MCF 10A (cell line): ENCODE results near the gene TMEM87B. TPM values are rescaled to one million over a fixed set of nuclear protein-coding genes. Genes with fewer than 3 reads are reported as not detected.

Experiments used
- BruUV-seq: library from RNA; stranded (reverse); fragments of 400-500 nt; replicated peaks from 2 replicates; lab custom pipeline; 2021; lab: Mats Ljungman, UMichigan
- CTCF ChIA-PET: fragments of 300-600 bp; sonication (Branson Sonifier 250); formaldehyde crosslinking; extraction: SDS; loops from one replicate; lab custom pipeline; 2021; ENCODE audit warnings: antibody characterized with exemption, inconsistent platforms; lab: Yijun Ruan, JAX
- POLR2A ChIA-PET: fragments of 300-600, 350-650 bp; sonication (Branson Sonifier 250); formaldehyde crosslinking; extraction: SDS; loops from one replicate; lab custom pipeline; 2020; ENCODE audit warnings: antibody characterized with exemption, inconsistent platforms; lab: Yijun Ruan, JAX
- DNase-seq: peaks from one replicate; pipeline ENCODE4 v3.0.0-alpha.2; 2018; ENCODE audit not compliant: unreplicated experiment
- H3K27ac Mint-ChIP-seq: one replicate; pipeline ENCODE4 v1.8.0; 2022; ENCODE audit warnings: mild to moderate bottlenecking, low read depth, mixed read lengths; ENCODE audit not compliant: unreplicated experiment
- H3K27me3 Mint-ChIP-seq: one replicate; pipeline ENCODE4 v1.8.0; 2022; ENCODE audit warnings: mixed read lengths; ENCODE audit not compliant: insufficient read depth, unreplicated experiment
- H3K36me3 Mint-ChIP-seq: one replicate; pipeline ENCODE4 v1.8.0; 2022; ENCODE audit warnings: mild to moderate bottlenecking, moderate library complexity, mixed read lengths; ENCODE audit not compliant: insufficient read depth, unreplicated experiment
- H3K4me1 Mint-ChIP-seq: one replicate; pipeline ENCODE4 v1.8.0; 2022; ENCODE audit warnings: mixed read lengths; ENCODE audit not compliant: insufficient read depth, unreplicated experiment
- H3K4me3 Mint-ChIP-seq: one replicate; pipeline ENCODE4 v1.8.0; 2022; ENCODE audit warnings: mild to moderate bottlenecking, moderate library complexity, mixed read lengths; ENCODE audit not compliant: unreplicated experiment
- H3K9me3 Mint-ChIP-seq: one replicate; pipeline ENCODE4 v1.8.0; 2022; ENCODE audit warnings: mixed read lengths; ENCODE audit not compliant: unreplicated experiment
- CTCF ChIP-seq: fragments of 200-600 bp; IDR thresholded peaks from one replicate; pipeline ENCODE4 v1.8.0; 2022; ENCODE audit warnings: antibody characterized with exemption, mild to moderate bottlenecking; ENCODE audit not compliant: unreplicated experiment
- intact Hi-C: fragments of 100-400 bp; cut with micrococcal nuclease; formaldehyde crosslinking; loops from 2 replicates; pipeline ENCODE4 v1.14.1; 2022
- total RNA-seq: library from RNA; stranded (reverse); gene quantifications from 2 replicates; pipeline ENCODE4 v1.2.3, GENCODE V29; 2022

TMEM87B gene
- total RNA-seq, 1 experiment from 2014 or later: 29.1 TPM

- Mint-ChIP-seq H3K27me3 (no peaks in the 10 kb centered on the region), H3K9me3 (no peaks in the 10 kb centered on the region), H3K4me1 (no peaks in the 10 kb centered on the region), H3K27ac (no peak overlapping the region), H3K4me3 (no peak overlapping the region), H3K36me3 (peaks cover 6% of the 10 kb centered on the region)
- no peak for DNase-seq
- intact Hi-C loops: no loop called here
- ChIA-PET POLR2A (no interaction called here), CTCF (interaction anchor here (0.6 kb wide), 1 partner anchor 70 kb away, joined by 3 read pairs; no protein-coding TSS in a partner anchor)
- no TSS peak for BruUV-seq
- no peak for TF ChIP-seq CTCF
These were observed 102.4 kb downstream of the TMEM87B start for GRCh38 chr2:112157472-112157871.

DNA sequence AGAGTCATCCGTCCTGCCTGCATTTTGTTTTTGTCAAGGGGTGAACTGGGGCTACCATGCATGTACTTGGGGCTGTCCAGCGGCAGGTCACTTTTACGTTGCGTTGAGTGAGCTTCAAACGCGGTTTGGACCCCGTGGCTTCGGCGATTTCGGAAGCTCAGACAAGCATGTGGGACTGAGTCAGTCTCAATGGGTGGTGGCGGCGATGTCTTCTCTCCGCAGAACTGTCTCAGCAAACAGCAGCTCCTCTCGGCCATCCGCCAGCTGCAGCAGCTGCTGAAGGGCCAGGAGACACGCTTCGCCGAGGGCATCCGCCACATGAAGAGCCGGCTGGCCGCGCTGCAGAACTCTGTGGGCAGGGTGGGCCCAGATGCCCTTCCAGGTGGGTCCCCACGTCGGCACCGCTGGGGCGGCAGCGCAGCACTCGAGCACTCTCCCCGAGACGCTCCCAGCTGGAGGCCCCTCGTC is 104.4 kb downstream of the TMEM87B start:
- ChIA-PET POLR2A (no interaction called here), CTCF (no interaction called here)
- no TSS peak for BruUV-seq
- Mint-ChIP-seq H3K4me3 (no peak overlapping the region), H3K27me3 (no peaks in the 10 kb centered on the region), H3K9me3 (no peaks in the 10 kb centered on the region), H3K27ac (no peak overlapping the region), H3K4me1 (no peaks in the 10 kb centered on the region), H3K36me3 (peaks cover 6% of the 10 kb centered on the region)
- no peak for DNase-seq
- intact Hi-C loops: no loop called here
- no peak for TF ChIP-seq CTCF

DNA sequence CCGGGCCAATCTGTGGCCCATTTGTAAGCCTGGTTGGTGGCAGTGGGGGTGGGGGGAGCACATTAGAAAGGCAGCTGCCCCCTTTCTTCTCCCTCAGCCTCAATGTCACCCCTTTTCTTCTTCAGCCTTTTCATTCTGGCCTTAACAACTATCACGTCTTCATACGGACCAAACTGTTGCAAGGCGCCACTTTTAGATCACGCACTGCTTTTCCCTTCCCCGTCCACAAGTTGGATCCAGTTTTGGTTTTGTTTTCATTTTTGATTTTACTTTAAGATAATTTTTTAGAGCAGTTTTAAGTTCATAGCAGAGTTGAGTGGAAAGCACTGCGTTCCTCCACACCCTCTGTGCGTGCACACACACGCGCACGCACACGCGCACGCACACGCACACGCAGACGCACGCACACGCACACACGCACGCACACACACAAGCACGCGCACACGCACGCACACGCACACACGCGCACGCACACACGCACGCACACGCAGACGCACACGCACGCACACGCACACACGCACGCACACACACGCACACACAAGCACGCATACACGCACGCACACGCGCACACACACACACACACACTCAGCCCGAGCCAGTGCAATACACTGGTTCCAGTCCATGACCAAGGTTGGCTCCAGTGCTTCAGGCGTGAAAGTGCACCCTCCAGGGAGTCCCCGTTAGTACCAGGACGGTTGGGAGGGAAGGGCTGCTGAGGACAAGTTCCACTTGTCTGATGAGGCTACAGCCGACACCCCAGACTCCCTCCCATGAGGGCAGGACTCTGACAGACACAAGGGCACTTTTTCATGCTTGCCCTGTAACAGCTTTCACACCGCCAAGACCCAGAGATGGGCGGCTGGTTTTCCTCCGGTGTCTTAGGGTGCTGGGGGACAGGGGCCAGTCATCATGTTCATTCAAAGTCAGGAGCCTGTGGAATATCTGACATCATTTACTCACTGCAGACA is 105.5 kb downstream of the TMEM87B start:
- no peak for DNase-seq
- Mint-ChIP-seq H3K9me3 (no peaks in the 10 kb centered on the region), H3K36me3 (peaks cover 6% of the 10 kb centered on the region), H3K27me3 (no peaks in the 10 kb centered on the region), H3K27ac (no peak overlapping the region), H3K4me3 (no peak overlapping the region), H3K4me1 (no peaks in the 10 kb centered on the region)
- intact Hi-C loops: no loop called here
- no TSS peak for BruUV-seq
- no peak for TF ChIP-seq CTCF
- POLR2A ChIA-PET: no interaction called here
- CTCF ChIA-PET: interaction anchor here (0.7 kb wide), 1 partner anchor 52 kb away, joined by 3 read pairs; no protein-coding TSS in a partner anchor

DNA sequence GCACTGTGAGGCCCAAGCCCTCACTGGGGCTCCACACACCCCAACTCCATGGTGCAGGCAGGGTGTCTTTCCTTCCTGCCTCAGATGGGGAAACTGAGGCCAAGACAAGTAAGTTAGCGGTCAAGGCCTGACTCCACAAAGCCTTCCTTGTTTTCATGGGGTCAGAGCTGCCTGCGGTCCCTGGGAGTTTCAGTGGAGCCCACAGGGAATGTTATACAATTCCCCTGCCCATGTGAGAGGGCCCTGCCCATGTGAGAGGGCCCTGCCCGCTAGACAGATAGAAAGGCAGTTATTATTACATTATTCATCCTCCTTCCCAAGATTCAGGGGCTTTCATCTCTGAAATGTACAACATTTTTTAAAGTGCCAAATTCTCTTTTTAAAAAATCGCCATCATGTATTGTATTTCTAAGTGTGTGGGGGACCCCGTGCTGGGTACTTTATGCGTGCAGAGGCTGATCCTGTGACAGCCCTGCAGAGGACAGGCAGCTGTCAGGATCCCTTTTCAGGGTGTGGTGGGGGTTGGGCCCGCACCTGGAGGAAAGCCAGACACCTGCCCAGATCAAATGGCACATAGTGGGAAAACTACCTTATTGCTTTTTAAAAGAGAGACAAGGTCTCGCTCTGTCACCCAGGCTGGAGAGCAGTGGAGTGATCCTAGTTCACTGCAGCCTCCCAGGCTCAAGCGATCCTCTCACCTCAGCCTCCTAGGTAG is 106.5 kb downstream of the TMEM87B start:
- CTCF ChIA-PET: no interaction called here
- POLR2A ChIA-PET: interaction anchor here (0.6 kb wide), 1 partner anchor 469 kb away, joined by 5 read pairs; no protein-coding TSS in a partner anchor
- intact Hi-C loops: no loop called here
- Mint-ChIP-seq H3K27me3 (no peaks in the 10 kb centered on the region), H3K9me3 (no peaks in the 10 kb centered on the region), H3K36me3 (peaks cover 6% of the 10 kb centered on the region), H3K4me3 (no peak overlapping the region), H3K4me1 (no peaks in the 10 kb centered on the region), H3K27ac (no peak overlapping the region)
- no peak for DNase-seq
- TF ChIP-seq CTCF: no peak
- no TSS peak for BruUV-seq
